Fibroblast of the aortic adventitia (primary cell): ENCODE results near the gene RAP1GAP2. TPM values are rescaled to one million over a fixed set of nuclear protein-coding genes. Genes with fewer than 3 reads are reported as not detected.

Experiments used
- DNase-seq: peaks from one replicate; pipeline ENCODE4 v3.0.0-alpha.2; 2010; ENCODE audit warnings: low read depth
- H3K4me3 ChIP-seq: 2 replicates; pipeline ENCODE4 v1.5.1; 2011; ENCODE audit warnings: low read depth, mild to moderate bottlenecking, control low read depth, low read length, moderate library complexity
- CTCF ChIP-seq: IDR thresholded peaks from 2 replicates; pipeline ENCODE4 v1.5.1; 2011; ENCODE audit warnings: mild to moderate bottlenecking, low read length, control low read depth, inconsistent platforms; ENCODE audit not compliant: insufficient read depth
- total RNA-seq: library from RNA; depleted of rRNA; stranded (reverse); fragments of >200 nt; gene quantifications from 2 replicates; pipeline ENCODE4 v1.2.3, GENCODE V29; 2012; ENCODE audit warnings: low replicate concordance

RAP1GAP2 gene
- total RNA-seq, 1 donor, result 5.0 TPM

- H3K4me3 ChIP-seq, result no peak overlapping the region
- no peak for TF ChIP-seq CTCF
- DNase-seq, result no peak
Measured at GRCh38 chr17:2962236-2962635, 166.0 kb downstream of the RAP1GAP2 start.

GRCh38 chr17:2962729-2963128 lies 166.5 kb downstream of the RAP1GAP2 start:
- DNase-seq, result no peak
- no peak for TF ChIP-seq CTCF
- H3K4me3 ChIP-seq, result no peak overlapping the region

- no peak overlapping the region for H3K4me3 ChIP-seq
- no peak for DNase-seq
- TF ChIP-seq CTCF, result no peak
Measured at GRCh38 chr17:2963332-2964027, 167.2 kb downstream of the RAP1GAP2 start.

GRCh38 chr17:2964028-2964356 lies 167.8 kb downstream of the RAP1GAP2 start:
- no peak for TF ChIP-seq CTCF
- no peak overlapping the region for H3K4me3 ChIP-seq
- no peak for DNase-seq

GRCh38 chr17:2964370-2964769 lies 168.1 kb downstream of the RAP1GAP2 start:
- no peak for TF ChIP-seq CTCF
- H3K4me3 ChIP-seq, result no peak overlapping the region
- no peak for DNase-seq

- no peak overlapping the region for H3K4me3 ChIP-seq
- TF ChIP-seq CTCF, result no peak
- DNase-seq, result no peak
Measured at GRCh38 chr17:2964831-2965230, 168.6 kb downstream of the RAP1GAP2 start.
